Activated CD4-positive, alpha-beta T cell treated with anti-CD3 and anti-CD28 coated beads, Interleukin-2, amount 50 U/mL, for 4 hours (primary cell): ENCODE measurements around the gene MYBBP1A.
"Not testable (repeated sequence)": the region's sequence is repeated elsewhere in the genome, so short reads cannot be mapped to it uniquely, and the experiment has no call there.

ENCODE experiments used
- DNase-seq, 2 experiments: peaks; one replicate each; pipeline ENCODE4 v3.0.0-alpha.2; 2020

The MYBBP1A gene

DNA sequence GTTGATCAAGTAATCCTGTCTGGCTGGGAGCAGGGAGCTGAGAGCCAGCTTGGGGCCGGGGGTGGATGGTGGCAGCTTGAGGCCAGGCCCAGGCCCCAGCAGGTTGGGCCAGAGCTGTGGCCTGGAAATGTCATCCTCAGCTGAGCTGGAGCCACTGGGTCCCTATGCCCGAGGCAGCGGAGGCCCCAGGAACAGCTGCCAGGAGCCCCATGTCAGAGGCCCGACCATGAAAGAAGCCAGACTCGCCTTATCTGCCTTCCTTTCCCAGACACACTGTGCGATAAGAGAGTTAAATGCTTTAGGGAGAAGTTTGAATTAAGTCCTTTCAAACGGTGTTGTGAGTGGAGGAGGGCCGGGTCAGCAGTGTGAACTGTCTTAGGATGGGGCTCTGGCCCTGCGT is 32.6 kb upstream of the MYBBP1A start:
- DNase-seq, result no peak

DNA sequence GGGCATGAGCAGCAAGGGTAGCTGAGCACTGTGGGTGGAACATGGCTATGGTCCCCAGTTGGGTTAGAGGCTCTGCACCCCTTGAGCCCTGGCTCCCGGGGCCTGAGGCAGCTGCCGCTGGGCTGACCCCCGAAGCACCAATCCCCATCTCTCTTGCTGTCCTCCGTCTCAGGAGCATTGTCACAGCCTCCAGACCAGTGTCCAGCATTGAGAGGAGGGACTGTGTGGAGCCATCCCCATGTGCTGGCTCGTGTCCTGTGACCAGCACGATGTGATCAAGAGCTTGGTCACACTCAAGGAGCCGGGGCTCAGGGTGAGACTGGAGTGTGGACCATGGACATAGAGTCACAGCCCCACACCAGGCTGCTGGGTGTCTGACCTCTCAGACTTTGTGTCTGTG is 32.0 kb upstream of the MYBBP1A start:
- DNase-seq, result no peak

DNA sequence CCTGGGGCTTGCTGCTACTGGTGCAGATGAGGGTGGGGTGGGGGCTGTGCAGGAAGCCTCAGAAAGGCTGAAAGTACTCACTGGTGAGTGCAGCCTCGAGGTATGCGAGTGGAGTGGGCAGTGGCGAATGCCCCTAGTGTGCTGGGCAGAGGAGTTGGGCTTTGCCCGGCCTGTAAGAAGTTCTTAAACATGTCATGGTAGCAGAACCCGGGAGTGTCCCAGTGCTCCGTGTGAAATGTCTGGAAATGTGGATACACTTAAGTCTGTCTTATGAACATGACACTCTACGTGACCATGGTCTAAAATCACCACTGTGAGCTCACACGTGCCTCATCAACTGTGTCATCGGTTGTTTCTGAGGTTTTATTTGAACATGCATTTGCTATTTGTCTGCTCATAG is 30.9 kb upstream of the MYBBP1A start:
- DNase-seq, result no peak

DNA sequence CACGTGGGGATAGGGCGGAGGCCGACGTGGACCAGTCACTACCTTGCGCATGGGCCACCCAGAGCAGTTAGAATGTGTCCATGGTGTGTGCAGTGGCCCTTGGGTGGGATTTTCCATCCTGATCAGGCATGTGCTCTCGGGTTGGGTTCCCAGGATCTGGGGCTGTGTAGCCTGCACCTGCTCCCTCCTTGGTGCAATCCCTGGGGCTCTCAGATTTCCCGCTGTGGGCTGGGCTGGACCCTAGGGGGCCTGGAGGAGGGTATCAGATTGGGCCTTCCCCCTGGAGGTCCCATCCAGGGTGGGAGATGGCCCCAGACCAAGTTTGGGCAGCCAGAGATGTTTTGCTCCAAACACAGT is 30.4 kb upstream of the MYBBP1A start:
- DNase-seq, result no peak

DNA sequence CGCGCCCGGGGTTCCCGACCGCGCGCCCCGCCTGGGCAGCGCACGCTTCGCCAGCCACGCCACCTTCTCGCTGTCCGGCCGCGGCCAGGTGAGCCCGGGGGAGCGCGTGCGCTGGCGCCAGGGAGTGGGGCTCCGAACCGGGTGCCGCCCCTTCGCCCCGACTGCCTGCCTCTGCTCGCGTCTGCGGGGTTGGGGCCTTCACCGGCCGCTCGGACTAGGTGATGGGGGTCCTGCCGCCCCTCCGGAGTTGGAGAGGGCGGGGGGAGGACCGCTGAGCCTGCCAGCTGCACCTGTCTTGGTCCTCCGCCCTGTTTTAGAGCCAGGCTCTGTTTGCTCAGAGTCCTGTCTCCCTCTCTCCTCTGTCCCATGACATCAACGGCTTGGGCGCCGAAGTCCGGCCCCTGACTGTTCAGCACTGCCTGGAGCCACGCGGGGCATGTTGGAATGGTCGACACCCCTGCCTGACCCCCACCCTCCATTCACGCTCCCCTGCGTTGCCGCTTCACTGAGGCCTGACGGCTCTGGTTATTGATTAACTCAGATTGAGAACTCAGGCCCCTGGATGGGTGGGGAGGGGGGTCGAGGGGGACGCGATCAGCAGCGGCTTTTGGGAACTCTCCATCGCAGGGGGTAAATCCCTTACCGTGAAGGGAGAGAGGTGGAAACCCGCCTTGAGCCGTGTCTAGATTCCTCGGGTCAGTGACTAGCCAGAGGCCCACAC is 29.9 kb upstream of the MYBBP1A start:
- DNase-seq, result no peak

DNA sequence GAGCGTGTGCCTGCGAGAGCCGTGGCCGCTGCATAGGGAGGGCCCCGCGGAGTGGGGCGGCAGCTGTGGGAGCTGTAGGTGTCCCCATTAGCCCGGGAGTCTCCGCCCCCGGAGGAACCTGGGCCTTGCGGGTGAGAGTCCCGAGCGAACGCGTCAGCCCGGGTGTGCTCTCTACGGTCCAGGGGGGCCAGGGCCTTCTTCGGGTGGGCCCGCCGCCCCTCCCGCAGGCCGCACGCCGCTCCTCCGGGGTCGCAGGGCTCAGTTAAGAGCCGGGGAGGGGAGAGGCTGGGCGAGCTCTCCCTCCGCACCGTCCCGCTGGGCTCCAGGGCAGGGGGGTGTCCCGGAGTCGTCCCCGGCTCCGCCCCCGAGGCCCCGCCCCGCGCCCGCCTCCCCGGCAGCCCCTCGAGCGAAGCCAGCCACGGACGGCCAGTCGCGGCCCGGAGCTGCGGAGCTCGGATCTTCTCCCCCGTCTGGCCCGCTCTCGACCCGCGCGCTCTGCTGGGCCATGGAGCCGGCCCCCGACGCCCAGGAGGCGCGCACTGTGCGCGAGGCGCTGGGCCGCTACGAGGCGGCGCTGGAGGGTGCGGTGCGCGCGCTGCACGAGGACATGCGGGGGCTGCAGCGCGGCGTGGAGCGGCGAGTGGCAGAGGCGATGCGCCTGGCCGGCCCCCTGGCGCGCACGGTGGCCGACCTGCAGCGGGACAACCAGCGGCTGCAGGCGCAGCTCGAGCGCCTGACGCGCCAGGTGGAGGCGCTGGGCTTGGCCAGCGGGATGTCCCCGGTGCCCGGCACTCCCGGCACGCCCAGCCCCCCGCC is 29.1 kb upstream of the MYBBP1A start, which contains the start of gene SMTNL2:
SMTNL2 (plus strand) TSS at position 429 of the 816 bp plus-strand sequence; CDS start at position 506, 77 bp downstream.
- DNase-seq, result no peak

DNA sequence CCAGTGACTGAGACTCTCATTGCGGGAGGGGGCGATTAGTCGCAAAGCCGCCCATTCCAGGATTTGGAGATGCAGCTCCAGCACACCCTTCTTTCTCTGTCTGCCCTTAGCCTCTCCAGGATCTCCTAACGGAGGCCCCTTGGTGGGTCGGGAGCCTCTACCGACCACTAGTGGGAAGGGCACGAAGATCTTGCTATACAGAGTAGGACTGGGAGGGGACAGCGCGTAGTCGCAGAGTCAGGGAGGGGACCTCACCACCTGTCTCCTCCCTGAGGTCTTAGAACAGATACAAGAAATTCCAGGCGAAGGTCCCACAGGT is 28.6 kb upstream of the MYBBP1A start:
- DNase-seq, result no peak

DNA sequence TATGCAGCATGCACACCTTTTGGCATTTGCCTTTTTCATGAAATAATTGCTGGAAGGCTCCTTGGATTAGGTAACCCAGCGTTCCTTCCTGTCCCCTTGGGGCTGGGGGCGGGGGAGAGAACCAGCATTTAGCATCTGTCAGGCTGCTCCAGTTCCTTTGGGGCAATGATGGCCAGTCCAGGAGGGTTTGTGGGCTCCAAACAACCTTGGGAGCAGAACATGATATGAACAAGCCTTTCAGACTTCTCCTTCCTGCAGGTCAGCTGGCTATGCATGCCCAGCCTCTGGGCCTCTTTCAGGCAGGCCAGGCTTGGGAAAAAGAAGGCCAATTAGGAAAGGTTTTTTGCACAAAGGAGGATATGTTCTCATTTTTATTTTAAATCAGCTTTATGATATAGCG is 28.0 kb upstream of the MYBBP1A start:
- no peak for DNase-seq

DNA sequence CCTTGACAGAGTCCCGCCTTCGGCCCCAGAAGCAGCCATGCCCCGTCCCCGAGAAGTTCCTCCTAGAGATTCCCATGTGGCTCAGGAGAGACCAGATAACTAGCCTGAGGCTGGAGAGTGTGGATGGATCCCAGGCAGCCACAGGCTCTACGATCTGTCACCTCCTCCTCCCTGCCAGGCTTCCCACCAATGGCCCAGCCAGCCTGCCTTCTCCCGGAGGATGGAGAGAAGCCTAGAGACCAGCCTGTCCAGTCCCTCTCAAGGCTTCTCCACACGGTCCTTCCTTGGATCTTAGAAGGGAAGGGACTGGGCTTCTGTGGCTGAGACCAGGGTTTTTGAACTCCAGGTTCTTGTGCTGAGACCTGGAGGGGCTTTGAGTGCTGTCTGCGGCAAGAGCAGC is 27.5 kb upstream of the MYBBP1A start:
- DNase-seq, result no peak

DNA sequence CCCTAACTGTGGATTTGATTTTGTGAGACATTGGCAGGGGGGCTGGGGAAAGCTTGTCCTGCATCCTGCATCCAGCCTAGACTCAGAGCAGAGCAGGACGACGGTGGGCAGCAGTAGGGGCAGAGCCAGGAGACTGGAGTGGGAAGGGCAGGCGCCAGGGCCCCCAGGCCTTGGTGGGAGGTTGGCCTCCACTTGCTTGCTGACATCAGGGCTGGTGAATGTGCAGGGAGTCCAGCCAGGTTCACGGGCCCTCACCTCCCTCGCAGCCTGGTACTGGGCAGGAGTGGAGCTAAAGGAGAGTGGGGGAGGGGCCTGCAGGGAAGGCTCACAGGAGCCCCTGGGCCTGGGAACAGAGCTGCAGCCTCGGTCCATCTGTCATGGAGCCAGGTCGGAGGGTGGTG is 26.9 kb upstream of the MYBBP1A start:
- no peak for DNase-seq

DNA sequence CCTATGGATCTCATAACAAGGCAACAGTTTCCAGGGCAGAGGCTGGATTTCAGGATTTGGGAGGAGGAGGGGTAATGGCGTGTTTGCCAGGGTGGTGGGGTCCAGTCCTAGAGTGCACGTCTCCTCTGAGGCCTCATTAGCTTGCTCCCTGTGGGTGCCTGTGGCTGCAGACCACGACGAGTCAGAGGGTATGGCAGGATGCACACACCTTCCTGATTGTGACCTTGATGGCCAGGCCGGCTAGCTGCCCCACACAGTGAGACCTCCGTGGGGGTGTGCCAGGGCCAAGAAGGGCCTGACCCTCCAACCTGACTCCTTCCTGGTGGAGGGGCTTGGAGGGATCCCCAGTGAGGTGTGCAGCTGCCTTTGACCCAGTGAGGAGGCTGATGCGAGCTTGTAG is 25.1 kb upstream of the MYBBP1A start:
- DNase-seq, result no peak

DNA sequence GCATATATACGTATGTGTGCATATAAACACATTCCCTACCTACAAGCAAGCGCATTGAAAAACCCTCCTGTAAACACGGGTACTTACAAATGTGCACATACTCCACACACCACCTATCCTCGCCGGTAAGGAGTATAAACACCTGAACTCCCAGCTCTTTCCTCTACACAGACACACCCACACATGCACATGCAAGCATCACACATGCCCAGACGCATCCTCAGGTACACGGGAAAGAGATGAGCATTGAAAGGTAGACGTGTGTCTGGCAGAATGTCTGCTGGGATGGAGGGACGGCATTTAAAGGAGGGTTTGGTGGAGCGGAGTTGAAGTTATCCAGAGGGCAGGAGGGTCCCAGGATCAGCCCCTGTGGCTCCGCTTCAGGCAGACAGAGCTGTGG is 24.5 kb upstream of the MYBBP1A start:
- DNase-seq, result no peak

DNA sequence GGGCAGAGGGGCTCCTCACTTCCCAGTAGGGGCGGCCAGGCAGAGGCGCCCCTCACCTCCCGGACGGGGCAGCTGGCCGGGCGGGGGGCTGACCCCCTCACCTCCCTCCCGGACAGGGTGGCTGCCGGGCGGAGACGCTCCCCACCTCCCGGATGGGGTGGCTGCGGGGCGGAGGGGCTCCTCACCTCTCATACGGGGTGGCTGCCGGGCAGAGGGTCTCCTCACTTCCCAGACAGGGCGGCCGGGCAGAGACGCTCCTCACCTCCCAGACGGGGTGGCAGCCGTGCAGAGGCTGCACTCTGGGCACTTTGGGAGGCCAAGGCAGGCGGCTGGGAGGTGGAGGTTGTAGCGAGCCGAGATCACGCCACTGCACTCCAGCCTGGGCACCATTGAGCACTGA is 23.2 kb upstream of the MYBBP1A start:
- DNase-seq, result not testable (repeated sequence)

DNA sequence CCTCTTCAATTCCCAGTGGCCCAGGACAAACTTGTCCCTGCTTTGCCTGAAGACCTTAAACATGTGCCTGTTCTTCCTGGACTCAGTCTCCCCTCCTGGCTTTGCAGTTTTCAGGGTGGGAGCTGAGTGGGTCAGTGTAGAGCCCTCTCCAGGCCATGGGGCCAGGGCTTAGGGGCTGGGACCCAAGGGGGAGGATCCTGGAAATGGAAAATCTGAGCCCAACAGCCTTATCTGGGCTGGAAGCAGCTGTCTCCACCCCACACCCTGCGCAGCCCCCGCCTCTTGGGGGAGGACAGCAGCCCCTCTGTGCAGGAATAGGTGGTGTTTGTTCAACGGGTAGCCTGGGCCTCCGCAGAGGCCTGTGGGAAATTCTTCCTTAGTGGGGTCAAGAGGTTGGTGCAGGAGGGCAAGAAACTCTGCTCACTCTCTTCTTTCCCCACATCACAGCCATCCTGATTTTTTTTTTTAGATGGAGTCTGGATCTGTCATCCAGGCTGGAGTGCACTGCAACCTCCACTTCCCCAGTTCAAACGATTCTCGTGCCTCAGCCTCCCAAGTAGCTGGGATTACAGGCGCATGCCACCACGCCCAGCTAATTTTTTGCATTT is 22.3 kb upstream of the MYBBP1A start:
- DNase-seq, result no peak

DNA sequence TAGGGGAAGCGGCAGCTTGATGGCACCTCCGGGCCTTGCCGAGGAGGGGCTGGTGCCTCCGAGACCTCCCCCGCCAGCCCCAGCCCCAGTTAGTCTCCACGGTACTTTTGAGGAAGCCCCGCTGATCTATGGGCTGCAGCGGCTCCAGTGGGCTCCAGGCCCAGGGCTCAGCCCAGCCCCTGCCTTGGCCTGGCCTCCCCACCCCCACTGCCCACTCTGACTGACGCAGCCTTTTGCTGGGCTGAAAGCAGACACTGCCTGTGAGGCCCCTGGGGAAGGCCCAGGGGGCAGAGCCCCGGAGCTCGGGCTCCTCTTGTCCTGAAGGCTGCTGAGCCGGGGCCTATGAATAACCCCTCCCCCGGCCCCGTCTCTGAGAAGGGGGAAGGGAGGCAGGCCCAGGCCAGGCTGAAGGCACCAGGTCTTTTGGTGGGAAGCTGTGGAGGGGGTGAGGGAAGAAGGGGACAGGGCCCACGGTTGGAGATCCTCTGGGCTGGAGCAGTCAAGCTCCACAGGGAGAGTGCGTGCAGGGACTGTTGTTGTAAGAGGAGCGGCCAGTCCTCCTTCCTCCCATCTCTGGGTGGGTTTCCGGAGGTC is 21.6 kb upstream of the MYBBP1A start:
- no peak for DNase-seq

DNA sequence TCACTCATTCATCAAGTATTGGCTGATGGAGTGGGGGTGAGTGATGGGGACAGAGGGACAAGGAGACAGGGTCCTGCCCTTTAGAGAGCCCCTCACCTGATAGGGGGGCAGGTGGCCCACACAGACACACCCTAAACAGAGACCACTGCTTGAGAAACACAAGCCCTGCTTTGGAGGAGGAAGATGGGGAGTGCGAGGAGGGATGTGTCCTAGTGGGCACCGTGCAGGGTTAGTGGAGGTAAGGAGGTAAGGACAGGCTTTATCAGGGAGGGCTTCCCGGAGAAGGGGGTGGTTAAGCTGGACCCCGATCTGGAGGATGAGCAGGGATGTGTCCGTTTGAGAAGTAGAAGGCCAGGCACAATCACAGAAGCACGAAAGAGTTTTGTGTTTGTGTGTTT is 21.0 kb upstream of the MYBBP1A start:
- no peak for DNase-seq

DNA sequence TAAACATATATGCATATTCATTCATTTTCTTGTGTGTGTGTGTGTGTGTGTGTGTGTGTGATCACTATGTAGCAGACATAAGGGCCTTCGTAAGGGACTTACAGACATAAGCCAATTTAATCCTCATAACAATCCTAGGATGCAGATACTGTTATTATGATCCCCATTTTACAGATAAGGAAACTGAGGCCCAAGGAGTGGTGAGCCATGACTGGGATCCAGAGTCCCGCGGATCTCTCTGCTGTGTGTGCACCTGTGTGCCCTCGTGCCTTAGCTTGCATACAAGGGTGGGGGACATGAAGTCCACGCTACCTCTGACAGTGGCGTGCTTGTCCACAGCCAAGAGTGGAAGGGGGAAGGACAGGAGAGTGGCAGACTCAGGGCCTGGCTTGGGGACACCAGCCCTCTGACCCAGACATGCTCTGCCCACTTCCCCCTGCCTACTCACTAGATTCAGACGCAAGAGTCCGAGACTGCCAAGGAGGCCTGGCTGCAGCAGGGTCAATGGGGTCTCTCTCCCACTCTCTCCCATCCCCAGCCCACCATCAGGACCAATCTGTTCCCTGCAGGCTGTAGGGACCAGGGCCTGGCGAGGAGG is 19.4 kb upstream of the MYBBP1A start:
- no peak for DNase-seq

DNA sequence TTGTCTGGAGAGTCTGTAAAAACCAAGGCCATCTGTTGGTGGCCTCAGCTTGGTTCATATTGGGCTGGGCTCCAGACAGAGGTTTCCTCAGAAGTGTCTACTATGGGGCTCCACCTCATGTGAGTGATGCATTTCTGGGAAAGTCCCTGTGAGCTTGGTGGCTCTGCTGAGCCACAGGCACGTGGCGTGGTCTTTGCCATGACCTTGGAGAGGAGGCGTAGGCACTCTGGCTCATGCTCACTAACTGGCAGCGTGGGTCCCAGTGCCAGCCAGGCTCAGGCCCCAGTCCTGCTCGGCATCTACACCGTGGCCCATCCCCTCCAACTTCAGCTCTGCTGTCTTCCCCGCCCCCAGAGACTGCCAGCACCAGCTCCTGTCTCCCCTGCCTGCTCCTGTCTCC is 18.5 kb upstream of the MYBBP1A start:
- DNase-seq, result peak; percentile 60 to 64

DNA sequence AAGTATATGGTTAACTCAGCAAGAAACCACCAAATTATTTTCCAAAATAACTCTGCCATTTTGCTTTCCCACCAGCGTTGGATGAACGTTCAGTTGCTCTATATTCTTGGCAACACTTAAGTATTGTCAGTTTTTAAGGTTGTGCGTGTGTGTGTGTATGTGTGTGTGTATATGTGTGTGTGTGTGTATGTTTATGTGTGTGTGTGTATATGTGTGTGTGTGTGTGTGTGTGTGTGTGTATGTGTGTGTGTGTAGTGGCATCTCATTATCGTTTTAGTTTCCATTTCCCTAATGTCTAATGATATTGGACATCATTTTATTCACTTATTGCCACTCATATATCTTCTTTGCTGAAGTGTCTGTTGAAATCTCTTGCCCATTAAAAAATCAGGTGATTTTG is 17.9 kb upstream of the MYBBP1A start:
- no peak for DNase-seq

DNA sequence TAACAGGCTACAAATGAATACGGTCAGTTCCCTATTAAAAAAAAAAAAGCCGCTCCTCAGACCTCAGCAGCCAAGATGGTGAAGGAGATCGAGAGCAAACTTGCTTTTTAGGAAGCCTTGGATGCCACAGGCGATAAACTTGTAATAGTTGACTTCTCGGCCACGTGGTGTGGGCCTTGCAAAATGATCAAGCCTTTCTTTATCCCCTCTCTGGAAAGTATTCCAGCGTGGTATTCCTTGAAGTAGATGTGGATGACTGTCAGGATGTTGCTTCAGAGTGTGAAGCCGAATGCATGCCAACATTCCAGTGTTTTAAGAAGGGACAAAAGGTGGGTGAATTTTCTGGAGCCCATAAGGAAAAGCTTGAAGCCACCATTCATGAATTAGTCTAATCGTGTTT is 16.9 kb upstream of the MYBBP1A start:
- DNase-seq, result no peak

DNA sequence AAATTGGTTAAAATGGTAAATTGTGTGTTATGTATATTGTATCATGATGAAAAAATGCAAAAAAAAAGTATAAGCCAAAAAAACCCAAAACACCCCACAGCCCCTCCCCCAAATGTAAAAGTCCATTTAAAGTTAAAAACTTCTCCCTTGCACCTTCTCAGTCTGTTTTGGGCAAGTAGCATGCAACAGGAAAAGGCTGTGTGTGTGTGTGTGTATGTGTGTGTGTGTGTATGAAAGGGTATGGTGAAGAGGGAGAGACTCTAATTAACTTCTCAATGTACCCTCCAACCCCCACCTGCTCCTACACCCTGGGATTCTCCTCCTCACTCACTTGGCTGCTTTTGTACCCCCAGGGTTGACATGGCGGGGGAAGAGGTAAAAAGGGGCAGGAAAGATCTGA is 14.4 kb upstream of the MYBBP1A start:
- DNase-seq, result no peak

DNA sequence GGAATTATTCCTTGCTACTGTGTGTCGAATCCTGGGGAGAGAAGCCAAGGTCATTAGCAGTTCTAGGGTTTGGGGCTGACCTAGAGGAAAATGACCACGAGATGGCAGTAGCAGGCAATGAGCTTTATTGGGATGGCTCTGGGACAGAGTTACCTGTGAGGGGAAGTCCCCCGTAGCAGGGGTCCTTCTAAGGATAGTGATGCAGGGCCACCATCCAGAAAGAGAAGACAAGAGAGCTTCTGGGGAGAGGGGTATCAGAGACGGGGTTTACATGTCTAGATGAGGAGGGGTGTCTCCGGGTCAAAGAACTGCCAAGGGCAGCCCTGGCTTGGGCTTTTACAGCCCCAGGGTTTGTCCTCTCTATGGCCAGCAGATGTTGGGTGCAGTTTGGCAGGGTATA is 11.6 kb upstream of the MYBBP1A start:
- peak; percentile 33 to 36 for DNase-seq
